ENCODE results near the gene ARID4B. TPM values are rescaled to one million over a fixed set of nuclear protein-coding genes. Genes with fewer than 3 reads are reported as not detected.

ARID4B gene
- polyA plus RNA-seq, 1 donor from 2014 or later: 49.3 TPM

DNA sequence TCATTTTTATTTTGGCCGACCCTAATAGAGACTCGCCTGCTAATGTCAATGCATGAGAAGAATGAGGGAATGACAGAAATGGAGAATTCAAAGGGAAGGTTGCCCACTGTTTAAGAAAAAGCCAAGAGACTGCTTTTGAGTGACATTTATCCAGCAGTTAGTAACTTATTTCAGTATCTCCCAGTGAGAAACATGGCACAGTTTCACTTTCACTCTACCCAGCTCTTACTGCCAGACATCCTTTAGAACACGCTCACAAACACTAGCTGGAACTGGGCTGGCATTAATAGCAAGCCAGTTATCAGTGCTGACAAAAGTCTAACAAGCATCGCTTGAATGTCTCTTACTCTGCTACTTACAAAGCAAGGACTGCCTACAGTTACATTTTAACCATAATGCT, 8.9 kb upstream of the ARID4B start:
- Histone ChIP-seq H3K36me3 (ENCODE audit: insufficient read depth, low read length) (no peaks in the 10 kb centered on the region), H3K4me2 (ENCODE audit: low read length) (no peak overlapping the region), H3K79me2 (replicated peaks; ENCODE audit: insufficient read depth, low read length) (peaks cover 33% of the 10 kb centered on the region)

GRCh38 chr1:235331401-235331800, 3.4 kb upstream of the ARID4B start:
- peak overlapping the region; percentile 75 for H3K4me3 ChIP-seq (ENCODE audit: low read length)
- H3F3A ChIP-seq (ENCODE audit: insufficient read depth, low read length, poor library complexity, severe bottlenecking): no peaks in the 10 kb centered on the region
- no peaks in the 10 kb centered on the region for H4K20me1 ChIP-seq (ENCODE audit: insufficient read depth)
- H3K9me2 ChIP-seq (ENCODE audit: insufficient read depth, low read length): no peaks in the 10 kb centered on the region
- peak overlapping the region; percentile 95 for H3K4me2 ChIP-seq (ENCODE audit: low read length)
- H3K27me3 ChIP-seq (ENCODE audit: insufficient read depth, low read depth, low read length): no peaks in the 10 kb centered on the region
- TF ChIP-seq EP300 (conservative IDR thresholded peaks at IDR 0.05; ENCODE audit: poor library complexity, severe bottlenecking): no peak
- no peak for TF ChIP-seq TAF1 (IDR thresholded peaks at IDR 0.05; ENCODE audit: low read depth)
- TF ChIP-seq RAD21 (conservative IDR thresholded peaks at IDR 0.05): no peak
- no peak for TF ChIP-seq SMC3 (conservative IDR thresholded peaks at IDR 0.05; ENCODE audit: poor library complexity)
- TF ChIP-seq EZH2 (IDR thresholded peaks at IDR 0.05; ENCODE audit: borderline replicate concordance, insufficient read depth, low read length, poor library complexity, severe bottlenecking): no peak
- peaks cover 66% of the 10 kb centered on the region for H3K79me2 ChIP-seq (replicated peaks; ENCODE audit: insufficient read depth, low read length)
- H3K9me3 ChIP-seq (ENCODE audit: low read length): no peaks in the 10 kb centered on the region
- peak overlapping the region; percentile 0 for H3K9ac ChIP-seq (ENCODE audit: low read length)
- H3K27ac ChIP-seq (ENCODE audit: low read length): peak overlapping the region; percentile 19
- H3K36me3 ChIP-seq (ENCODE audit: insufficient read depth, low read length): no peaks in the 10 kb centered on the region
- no peak overlapping the region for H2AFZ ChIP-seq (ENCODE audit: low read depth, low read length)

More for the DNA sequence above, 8.9 kb upstream of the ARID4B start:
- TF ChIP-seq SMC3 (conservative IDR thresholded peaks at IDR 0.05; ENCODE audit: poor library complexity) (no peak), POLR2AphosphoS5 (IDR thresholded peaks at IDR 0.05) (no peak), EP300 (conservative IDR thresholded peaks at IDR 0.05; ENCODE audit: poor library complexity, severe bottlenecking) (no peak), TAF1 (IDR thresholded peaks at IDR 0.05; ENCODE audit: low read depth) (no peak), MXI1 (conservative IDR thresholded peaks at IDR 0.05; ENCODE audit: poor library complexity, severe bottlenecking) (no peak), CTCF (IDR thresholded peaks at IDR 0.05; ENCODE audit: poor library complexity, severe bottlenecking) (no peak), EZH2 (IDR thresholded peaks at IDR 0.05; ENCODE audit: borderline replicate concordance, insufficient read depth, low read length, poor library complexity, severe bottlenecking) (no peak), RAD21 (conservative IDR thresholded peaks at IDR 0.05) (no peak)
- TF ChIP-seq, protein P1, sequence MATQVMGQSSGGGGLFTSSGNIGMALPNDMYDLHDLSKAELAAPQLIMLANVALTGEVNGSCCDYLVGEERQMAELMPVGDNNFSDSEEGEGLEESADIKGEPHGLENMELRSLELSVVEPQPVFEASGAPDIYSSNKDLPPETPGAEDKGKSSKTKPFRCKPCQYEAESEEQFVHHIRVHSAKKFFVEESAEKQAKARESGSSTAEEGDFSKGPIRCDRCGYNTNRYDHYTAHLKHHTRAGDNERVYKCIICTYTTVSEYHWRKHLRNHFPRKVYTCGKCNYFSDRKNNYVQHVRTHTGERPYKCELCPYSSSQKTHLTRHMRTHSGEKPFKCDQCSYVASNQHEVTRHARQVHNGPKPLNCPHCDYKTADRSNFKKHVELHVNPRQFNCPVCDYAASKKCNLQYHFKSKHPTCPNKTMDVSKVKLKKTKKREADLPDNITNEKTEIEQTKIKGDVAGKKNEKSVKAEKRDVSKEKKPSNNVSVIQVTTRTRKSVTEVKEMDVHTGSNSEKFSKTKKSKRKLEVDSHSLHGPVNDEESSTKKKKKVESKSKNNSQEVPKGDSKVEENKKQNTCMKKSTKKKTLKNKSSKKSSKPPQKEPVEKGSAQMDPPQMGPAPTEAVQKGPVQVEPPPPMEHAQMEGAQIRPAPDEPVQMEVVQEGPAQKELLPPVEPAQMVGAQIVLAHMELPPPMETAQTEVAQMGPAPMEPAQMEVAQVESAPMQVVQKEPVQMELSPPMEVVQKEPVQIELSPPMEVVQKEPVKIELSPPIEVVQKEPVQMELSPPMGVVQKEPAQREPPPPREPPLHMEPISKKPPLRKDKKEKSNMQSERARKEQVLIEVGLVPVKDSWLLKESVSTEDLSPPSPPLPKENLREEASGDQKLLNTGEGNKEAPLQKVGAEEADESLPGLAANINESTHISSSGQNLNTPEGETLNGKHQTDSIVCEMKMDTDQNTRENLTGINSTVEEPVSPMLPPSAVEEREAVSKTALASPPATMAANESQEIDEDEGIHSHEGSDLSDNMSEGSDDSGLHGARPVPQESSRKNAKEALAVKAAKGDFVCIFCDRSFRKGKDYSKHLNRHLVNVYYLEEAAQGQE (IDR thresholded peaks at IDR 0.05; ENCODE audit: borderline replicate concordance): no peak
- Histone ChIP-seq H3K9ac (ENCODE audit: low read length) (no peak overlapping the region), H3F3A (ENCODE audit: insufficient read depth, low read length, poor library complexity, severe bottlenecking) (no peaks in the 10 kb centered on the region), H3K9me2 (ENCODE audit: insufficient read depth, low read length) (no peaks in the 10 kb centered on the region), H3K27me3 (ENCODE audit: insufficient read depth, low read depth, low read length) (no peaks in the 10 kb centered on the region), H3K4me3 (ENCODE audit: low read length) (no peak overlapping the region), H3K27ac (ENCODE audit: low read length) (no peak overlapping the region), H3K9me3 (ENCODE audit: low read length) (no peaks in the 10 kb centered on the region), H4K20me1 (ENCODE audit: insufficient read depth) (no peaks in the 10 kb centered on the region), H2AFZ (ENCODE audit: low read depth, low read length) (no peak overlapping the region)

Data from neural cell (in vitro differentiated cells).